Fibroblast of skin of left biceps (primary cell): Measurements from ENCODE around the gene DBP.

Experiments
- DNase-seq, 2 experiments: peaks; one replicate each; pipeline ENCODE4 v3.0.0-alpha.2; 2013; ENCODE audit warnings: low read depth in 2 of 2

Gene DBP

DNA sequence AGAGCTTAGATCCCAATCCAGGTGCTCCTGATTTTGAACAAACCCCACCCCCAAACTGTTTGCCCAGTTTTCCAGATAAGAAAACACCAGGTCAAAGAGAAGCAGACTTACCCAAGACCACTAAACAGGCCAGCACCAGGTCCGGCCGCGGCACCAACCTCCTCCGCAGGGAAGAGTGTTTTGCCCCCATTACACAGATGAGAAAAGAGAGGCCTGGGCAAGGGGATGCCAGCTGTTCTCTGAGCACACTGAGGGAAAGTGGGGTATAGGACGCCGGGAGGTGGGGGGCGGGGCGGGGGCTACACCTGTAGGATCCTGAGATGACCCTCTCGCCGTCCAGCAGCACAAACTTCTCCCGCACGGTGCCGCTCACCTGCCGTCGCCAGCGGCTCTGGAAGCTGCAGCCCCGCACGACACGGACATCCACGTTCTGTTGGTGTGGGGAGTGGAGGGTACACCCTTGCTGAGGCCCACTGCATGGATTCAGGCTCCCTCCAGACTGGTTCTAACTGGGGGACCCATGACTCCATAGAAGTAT, 27.5 kb downstream of the DBP start:
- no peak for DNase-seq

GRCh38 chr19:48608798-48609263, 28.3 kb downstream of the DBP start:
- DNase-seq: no peak

GRCh38 chr19:48607359-48607755, 29.8 kb downstream of the DBP start:
- no peak for DNase-seq

GRCh38 chr19:48606463-48607358, 30.5 kb downstream of the DBP start, which contains the start of gene SPACA4:
Gene SPACA4, plus strand, starts transcription at chr19:48606742. Its CDS starts 237 bp downstream, at chr19:48606979.
- no peak for DNase-seq

DNA sequence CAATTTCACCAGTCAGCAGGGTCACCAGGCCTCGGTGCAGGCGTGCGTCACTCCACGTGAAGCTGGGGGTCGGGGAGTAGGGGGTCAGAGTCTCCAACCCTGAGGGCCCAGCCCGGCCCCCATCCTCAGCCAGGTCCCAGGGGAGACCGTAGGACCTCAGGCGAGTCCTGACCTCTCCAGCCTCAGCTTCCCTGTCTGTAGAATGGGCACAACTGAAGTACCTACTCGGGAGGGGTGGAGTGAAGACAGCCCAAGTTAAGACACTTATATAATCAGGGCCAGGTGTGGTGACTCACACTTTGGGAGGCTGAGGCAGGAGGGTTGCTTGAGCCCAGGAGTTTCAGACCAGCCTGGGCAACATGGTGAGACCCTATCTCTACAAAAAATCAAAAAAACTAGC, 33.3 kb downstream of the DBP start:
- DNase-seq: no peak

- DNase-seq: no peak
Observed at GRCh38 chr19:48603449-48603848, 33.7 kb downstream of the DBP start.

- no peak for DNase-seq
Observed at GRCh38 chr19:48603001-48603400, 34.2 kb downstream of the DBP start.

GRCh38 chr19:48600679-48601417, 36.3 kb downstream of the DBP start:
- no peak for DNase-seq

GRCh38 chr19:48598996-48599700, 38.0 kb downstream of the DBP start:
- DNase-seq: no peak

DNA sequence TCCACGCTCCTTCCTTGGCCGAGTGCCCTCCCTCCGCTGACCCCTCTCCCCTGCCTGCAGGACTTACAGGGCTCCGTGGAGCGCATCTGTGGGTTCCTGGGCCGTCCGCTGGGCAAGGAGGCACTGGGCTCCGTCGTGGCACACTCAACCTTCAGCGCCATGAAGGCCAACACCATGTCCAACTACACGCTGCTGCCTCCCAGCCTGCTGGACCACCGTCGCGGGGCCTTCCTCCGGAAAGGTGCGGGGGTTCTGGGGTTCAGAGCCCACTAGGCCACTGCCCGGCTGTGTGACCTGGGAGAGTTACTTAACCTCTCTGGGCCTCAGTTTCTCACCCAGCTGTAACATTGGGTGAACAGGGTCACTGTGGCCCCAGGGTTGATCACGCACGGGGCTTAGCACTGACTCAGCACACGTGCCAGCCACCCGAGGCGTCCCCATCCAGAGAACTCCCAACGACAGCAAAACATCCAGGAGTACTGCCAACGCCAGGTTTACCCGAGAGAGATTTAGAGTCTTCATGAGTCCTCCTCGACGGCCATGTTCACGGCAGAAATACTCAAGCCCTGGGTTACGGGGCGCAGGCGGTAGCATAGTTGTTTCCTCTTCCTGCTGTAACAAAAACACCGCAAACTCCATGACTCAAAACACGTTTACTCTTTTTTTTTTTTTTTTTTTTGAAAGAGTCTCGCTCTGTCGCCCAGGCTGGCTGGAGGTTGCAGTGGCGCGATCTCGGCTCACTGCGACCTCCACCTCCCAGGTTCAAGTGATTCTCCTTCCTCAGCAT, 40.3 kb downstream of the DBP start:
- no peak for DNase-seq

- DNase-seq: no peak
Observed at GRCh38 chr19:48596237-48596636, 40.9 kb downstream of the DBP start.

- no peak for DNase-seq
Observed at GRCh38 chr19:48595833-48596232, 41.3 kb downstream of the DBP start.

- no peak for DNase-seq
Observed at GRCh38 chr19:48595171-48595570, 42.0 kb downstream of the DBP start.

GRCh38 chr19:48591021-48591420, 46.2 kb downstream of the DBP start:
- no peak for DNase-seq

DNA sequence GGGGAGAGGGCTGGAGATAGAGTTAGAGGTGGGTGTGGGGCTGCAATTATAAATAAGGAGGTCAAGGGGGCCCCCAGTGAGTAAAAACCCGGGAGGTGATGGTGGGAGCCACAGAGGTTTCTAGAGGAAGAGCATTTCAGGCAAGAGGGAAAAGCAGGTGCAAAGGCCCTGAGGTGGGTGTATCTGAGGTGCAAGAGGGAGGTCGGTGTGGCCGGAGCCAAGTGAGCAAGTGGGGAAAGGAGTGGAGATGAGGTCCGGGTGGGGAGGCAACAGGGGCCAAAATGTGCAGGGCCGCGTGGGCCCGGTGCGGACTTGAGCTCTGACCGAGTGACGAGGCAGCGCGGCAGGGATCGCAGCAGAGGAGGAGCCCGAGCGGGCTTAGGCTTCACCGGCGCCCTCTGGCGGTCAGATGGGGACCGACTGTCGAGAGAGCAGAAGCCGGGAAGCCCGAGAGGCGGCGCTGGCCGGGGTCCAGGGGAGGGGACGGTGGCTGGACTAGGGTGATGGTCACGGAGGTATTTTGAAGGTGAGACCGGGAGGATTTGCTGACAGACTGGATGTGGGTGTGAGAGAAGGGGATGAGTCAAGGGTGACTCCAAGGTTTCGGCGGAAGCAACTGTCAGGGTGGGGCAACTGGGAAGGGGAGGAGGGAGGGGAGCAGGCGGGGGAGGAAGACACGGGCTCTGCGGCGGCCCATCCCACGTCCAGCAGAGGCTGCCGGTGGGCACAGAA, 48.3 kb downstream of the DBP start:
- DNase-seq: no peak

GRCh38 chr19:48587387-48587786, 49.8 kb downstream of the DBP start:
- no peak for DNase-seq

DNA sequence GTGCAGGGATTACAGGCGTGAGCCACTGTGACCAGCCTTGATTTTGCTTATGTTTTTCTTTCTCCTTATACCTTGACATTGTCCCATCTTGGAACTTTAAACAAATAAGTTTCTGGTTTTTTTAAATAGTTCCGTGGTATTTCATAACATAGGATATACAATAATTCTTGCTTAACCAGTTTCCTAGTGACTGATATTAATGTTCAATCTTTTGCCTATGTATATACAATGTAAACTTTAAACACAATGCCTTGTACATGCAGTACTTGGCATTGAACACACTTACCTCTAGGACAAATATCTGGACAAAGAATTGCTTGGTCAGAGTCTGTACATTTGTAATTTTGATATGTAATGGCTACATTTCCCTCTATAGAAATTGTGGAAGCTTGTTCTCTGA, 55.0 kb downstream of the DBP start:
- no peak for DNase-seq
